ENCODE results near the gene TNFRSF8. TPM values are rescaled to one million over a fixed set of nuclear protein-coding genes. Genes with fewer than 3 reads are reported as not detected.
"Not testable (repeated sequence)": the region's sequence is repeated elsewhere in the genome, so short reads cannot be mapped to it uniquely, and the experiment has no call there.

TNFRSF8 gene
- total RNA-seq, 8 experiments from 2014 or later, result 0.31 to 16.0 (median 0.46) TPM

DNA sequence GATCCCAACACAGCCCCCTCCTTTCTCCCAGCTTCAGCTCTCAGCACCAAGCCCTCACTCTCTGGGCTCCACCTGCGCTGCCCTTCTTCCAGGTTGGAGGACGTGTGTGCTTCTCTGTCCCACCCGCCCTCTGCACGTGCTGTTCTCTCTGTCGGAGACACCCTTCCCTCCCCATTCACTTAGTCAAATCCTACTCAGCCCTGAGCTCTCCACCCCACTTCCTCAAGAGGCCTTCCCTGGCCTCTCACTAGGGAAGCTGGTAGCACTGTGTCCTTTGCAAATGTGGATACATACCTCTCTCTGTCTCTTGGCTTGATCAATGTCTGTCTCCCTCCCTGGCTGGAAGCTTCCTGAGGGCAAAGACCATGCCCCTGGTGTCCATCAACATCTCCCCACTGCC is 43.0 kb downstream of the TNFRSF8 start:
- Histone ChIP-seq H3K27ac (no peak overlapping the region), H3K4me3 (no peak overlapping the region), H3K4me1 (replicated peaks in 1 of 2) (peaks cover 0 to 7% of the 10 kb centered on the region in 2 donors)
- peak in 2 of 8 experiments; percentile 66 to 80 for ATAC-seq (replicated peaks in 6 of 8)
- 50 to 100% (median 82%) methylated on average over 1 to 2 of the region's 5 CpGs; no CpG with 5 or more reads in 4 of the 10 experiments for WGBS, 10 experiments
- in situ Hi-C loops (cut with MboI; ENCODE audit: low pct_unique_long_range_greater_than_20kb in 2 of 9, low sequenced_read_pairs in 9 of 9, unreplicated experiment in 9 of 9), result loop anchor here in 1 of 9 experiments (25.0 kb wide), 1 partner anchor 106 kb away; no protein-coding TSS in a partner anchor

DNA sequence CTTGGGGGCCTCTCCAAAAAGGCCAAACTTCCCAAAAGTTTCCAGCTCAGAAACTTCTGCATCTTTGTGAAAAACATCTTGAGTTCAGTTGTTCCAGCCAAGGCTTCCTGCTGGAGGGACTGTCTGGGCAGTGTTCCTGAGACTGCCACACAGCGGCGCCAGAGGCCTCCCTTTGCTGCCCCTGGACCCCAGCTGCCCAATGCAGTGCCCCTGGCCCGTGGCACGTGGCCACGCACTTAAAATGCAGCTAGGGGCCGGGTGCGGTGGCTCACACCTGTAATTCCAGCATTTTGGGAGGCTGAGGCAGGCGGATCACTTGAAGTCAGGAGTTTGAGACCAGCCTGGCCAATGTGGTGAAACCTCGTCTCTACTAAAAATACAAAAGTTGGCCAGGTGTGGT is 43.8 kb downstream of the TNFRSF8 start:
- not testable (repeated sequence) for H3K4me3 ChIP-seq; H3K4me1 ChIP-seq (replicated peaks in 1 of 2); H3K27ac ChIP-seq
- peak in 3 of 8 experiments; percentile 35 to 41 (median 41) for ATAC-seq (replicated peaks in 6 of 8)
- in situ Hi-C loops (cut with MboI; ENCODE audit: low pct_unique_long_range_greater_than_20kb in 2 of 9, low sequenced_read_pairs in 9 of 9, unreplicated experiment in 9 of 9), result loop anchor here in 1 of 9 experiments (25.0 kb wide), 1 partner anchor 105 kb away; no protein-coding TSS in a partner anchor
- 63 to 100% (median 78%) methylated on average over 1 to 4 of the region's 9 CpGs; no CpG with 5 or more reads in 5 of the 10 experiments for WGBS, 10 experiments

GRCh38 chr1:12107718-12108117 is 44.6 kb downstream of the TNFRSF8 start:
- WGBS, 10 experiments, result 60 to 87% (median 82%) methylated on average over 4 to 11 of the region's 13 CpGs; no CpG with 5 or more reads in 4 of the 10 experiments
- no peak overlapping the region for H3K27ac ChIP-seq
- ATAC-seq (replicated peaks in 6 of 8), result no peak
- no peak overlapping the region for H3K4me3 ChIP-seq
- H3K4me1 ChIP-seq (replicated peaks in 1 of 2), result peaks cover 0 to 7% of the 10 kb centered on the region in 2 donors
- in situ Hi-C loops (cut with MboI; ENCODE audit: low pct_unique_long_range_greater_than_20kb in 2 of 9, low sequenced_read_pairs in 9 of 9, unreplicated experiment in 9 of 9), result loop anchor here in 1 of 9 experiments (25.0 kb wide), 1 partner anchor 105 kb away; no protein-coding TSS in a partner anchor

DNA sequence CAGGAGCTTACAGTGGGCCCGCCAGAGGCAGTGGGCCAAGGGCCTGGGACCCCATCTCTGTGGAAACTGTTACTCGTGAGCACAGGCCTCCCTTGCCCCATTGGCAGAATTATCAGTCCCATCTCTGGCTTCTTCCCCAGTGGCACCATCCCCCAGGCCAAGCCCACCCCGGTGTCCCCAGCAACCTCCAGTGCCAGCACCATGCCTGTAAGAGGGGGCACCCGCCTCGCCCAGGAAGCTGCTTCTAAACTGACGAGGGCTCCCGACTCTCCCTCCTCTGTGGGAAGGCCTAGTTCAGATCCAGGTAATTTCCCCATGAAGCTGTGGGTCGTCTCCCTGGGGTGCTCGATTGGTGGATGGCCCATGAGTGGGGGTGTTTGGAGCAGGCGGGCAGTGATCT is 46.8 kb downstream of the TNFRSF8 start:
- no peaks in the 10 kb centered on the region for H3K4me1 ChIP-seq (replicated peaks in 1 of 2)
- WGBS, 10 experiments, result 74 to 100% (median 87%) methylated on average over 1 to 3 of the region's 10 CpGs; no CpG with 5 or more reads in 6 of the 10 experiments
- H3K4me3 ChIP-seq, result no peak overlapping the region
- no peak for ATAC-seq (replicated peaks in 6 of 8)
- H3K27ac ChIP-seq, result no peak overlapping the region
- in situ Hi-C loops (cut with MboI; ENCODE audit: low pct_unique_long_range_greater_than_20kb in 2 of 9, low sequenced_read_pairs in 9 of 9, unreplicated experiment in 9 of 9), result loop anchor here in 1 of 9 experiments (25.0 kb wide), 1 partner anchor 102 kb away; no protein-coding TSS in a partner anchor

DNA sequence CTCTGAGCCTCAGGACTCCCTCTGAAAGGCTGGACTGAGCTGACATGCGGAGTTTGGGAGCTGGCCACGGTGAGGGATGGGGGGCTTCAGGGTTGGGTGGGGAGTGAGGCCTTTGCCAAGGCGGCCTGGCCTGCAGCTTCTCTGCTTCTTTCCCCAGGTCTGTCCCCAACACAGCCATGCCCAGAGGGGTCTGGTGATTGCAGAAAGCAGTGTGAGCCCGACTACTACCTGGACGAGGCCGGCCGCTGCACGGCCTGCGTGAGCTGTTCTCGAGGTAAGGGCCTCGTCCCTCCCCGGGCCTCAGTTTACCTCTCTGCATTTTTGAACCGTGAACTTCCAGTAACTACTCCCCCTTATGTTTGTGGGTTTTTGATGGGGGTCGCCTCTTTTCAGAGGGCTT is 48.6 kb downstream of the TNFRSF8 start:
- no peak for ATAC-seq (replicated peaks in 6 of 8)
- Histone ChIP-seq H3K4me1 (replicated peaks in 1 of 2) (no peaks in the 10 kb centered on the region), H3K27ac (no peak overlapping the region), H3K4me3 (no peak overlapping the region)
- in situ Hi-C loops (cut with MboI; ENCODE audit: low pct_unique_long_range_greater_than_20kb in 2 of 9, low sequenced_read_pairs in 9 of 9, unreplicated experiment in 9 of 9), result loop anchor here in 1 of 9 experiments (25.0 kb wide), 1 partner anchor 101 kb away; no protein-coding TSS in a partner anchor
- 67 to 100% (median 86%) methylated on average over 1 to 10 of the region's 14 CpGs; no CpG with 5 or more reads in 5 of the 10 experiments for WGBS, 10 experiments

- peak in 1 of 8 experiments; percentile 20 for ATAC-seq (replicated peaks in 6 of 8)
- no peak overlapping the region for H3K27ac ChIP-seq
- no peak overlapping the region for H3K4me3 ChIP-seq
- 31 to 100% (median 67%) methylated on average over 1 to 4 of the region's 5 CpGs; no CpG with 5 or more reads in 3 of the 10 experiments for WGBS, 10 experiments
- in situ Hi-C loops (cut with MboI; ENCODE audit: low pct_unique_long_range_greater_than_20kb in 2 of 9, low sequenced_read_pairs in 9 of 9, unreplicated experiment in 9 of 9), result loop anchor here in 1 of 9 experiments (25.0 kb wide), 1 partner anchor 100 kb away; no protein-coding TSS in a partner anchor
- H3K4me1 ChIP-seq (replicated peaks in 1 of 2), result no peaks in the 10 kb centered on the region
Measured at GRCh38 chr1:12112711-12113161, 49.6 kb downstream of the TNFRSF8 start.

GRCh38 chr1:12113433-12114339 is 50.6 kb downstream of the TNFRSF8 start:
- in situ Hi-C loops (cut with MboI; ENCODE audit: low pct_unique_long_range_greater_than_20kb in 2 of 9, low sequenced_read_pairs in 9 of 9, unreplicated experiment in 9 of 9), result loop anchor here in 1 of 9 experiments (25.0 kb wide), 1 partner anchor 99 kb away; no protein-coding TSS in a partner anchor
- H3K4me3 ChIP-seq, result no peak overlapping the region
- H3K4me1 ChIP-seq (replicated peaks in 1 of 2), result no peaks in the 10 kb centered on the region
- peak in 3 of 8 experiments; percentile 30 to 70 (median 60) for ATAC-seq (replicated peaks in 6 of 8)
- 59 to 100% (median 85%) methylated on average over 3 to 7 of the region's 7 CpGs for WGBS, 10 experiments
- H3K27ac ChIP-seq, result no peak overlapping the region

DNA sequence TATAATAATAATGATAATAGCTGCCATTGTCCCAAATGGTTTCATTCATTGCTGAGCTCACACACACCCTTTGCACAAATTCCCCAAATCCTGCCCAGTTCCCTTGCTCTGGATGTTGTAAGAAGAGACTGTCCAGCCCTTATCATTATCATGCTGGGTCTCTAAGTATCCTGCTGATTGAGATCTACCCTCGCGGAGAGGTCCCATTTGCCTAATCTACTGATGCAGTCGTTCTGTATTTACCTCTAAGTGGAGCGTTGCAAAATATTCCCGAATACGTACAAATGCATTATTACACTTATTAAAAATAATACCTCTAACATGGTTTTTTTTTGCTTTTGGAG is 51.2 kb downstream of the TNFRSF8 start:
- ATAC-seq (replicated peaks in 6 of 8), result no peak
- Histone ChIP-seq H3K4me3 (no peak overlapping the region), H3K4me1 (replicated peaks in 1 of 2) (no peaks in the 10 kb centered on the region), H3K27ac (no peak overlapping the region)
- in situ Hi-C loops (cut with MboI; ENCODE audit: low pct_unique_long_range_greater_than_20kb in 2 of 9, low sequenced_read_pairs in 9 of 9, unreplicated experiment in 9 of 9), result loop anchor here in 1 of 9 experiments (25.0 kb wide), 1 partner anchor 98 kb away; no protein-coding TSS in a partner anchor
- 64 to 100% (median 87%) methylated on average over 3 to 6 of the region's 6 CpGs; no CpG with 5 or more reads in 2 of the 10 experiments for WGBS, 10 experiments

GRCh38 chr1:12114916-12115315 is 51.8 kb downstream of the TNFRSF8 start:
- WGBS, 10 experiments, result 31 to 100% (median 86%) methylated on average over 1 to 9 of the region's 9 CpGs; no CpG with 5 or more reads in 3 of the 10 experiments

DNA sequence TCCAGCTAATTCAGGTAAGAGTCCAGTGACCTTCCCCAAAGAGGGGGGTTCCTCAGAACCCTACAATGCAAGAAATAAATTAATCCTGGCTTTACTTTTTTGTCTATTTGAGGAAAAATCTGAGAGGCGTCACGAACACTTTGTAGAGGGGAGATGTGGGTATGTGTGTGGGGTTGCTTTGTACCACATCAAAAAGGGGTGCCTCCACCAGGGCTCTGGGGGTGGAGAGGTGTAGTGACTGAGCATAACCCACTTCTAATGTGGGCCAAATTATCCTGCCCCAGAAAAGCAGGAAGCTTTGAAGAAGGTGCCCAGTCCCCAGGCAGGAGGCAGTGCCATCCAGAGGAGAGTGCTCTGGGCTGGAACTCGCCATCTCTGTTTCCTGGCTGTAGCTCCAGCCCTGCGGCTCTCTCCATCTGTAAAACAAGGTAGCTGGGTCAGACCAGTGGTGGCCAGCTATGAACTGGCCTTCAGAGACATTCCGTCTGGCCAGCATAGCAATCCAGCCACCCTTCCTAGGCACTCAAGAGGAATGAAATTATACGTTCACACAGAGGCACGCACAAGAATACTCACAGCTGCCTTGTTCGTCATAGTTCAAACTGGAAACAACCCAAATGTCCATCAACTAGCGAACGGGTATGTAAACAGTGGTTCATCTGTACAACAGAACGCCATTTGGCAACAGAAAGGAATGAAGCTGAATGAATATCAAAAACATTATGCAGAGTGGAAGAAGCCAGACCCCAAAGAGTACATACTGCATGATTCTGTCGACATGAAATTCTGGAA is 58.3 kb downstream of the TNFRSF8 start:
- 31 to 90% (median 84%) methylated on average over 2 to 12 of the region's 12 CpGs for WGBS, 10 experiments
- H3K4me1 ChIP-seq (replicated peaks in 1 of 2), result peaks cover 0 to 3% of the 10 kb centered on the region in 2 donors
- ATAC-seq (replicated peaks in 6 of 8), result peak in 4 of 8 experiments; percentile 69 to 85 (median 79)
- H3K27ac ChIP-seq, result no peak overlapping the region
- no peak overlapping the region for H3K4me3 ChIP-seq
- in situ Hi-C loops (cut with MboI; ENCODE audit: low pct_unique_long_range_greater_than_20kb in 2 of 9, low sequenced_read_pairs in 9 of 9, unreplicated experiment in 9 of 9), result loop anchor here in 7 of 9 experiments (5.0 to 25.0 kb wide), 4 partner anchors 83 to 93 kb away; no protein-coding TSS in a partner anchor

More at GRCh38 chr1:12114916-12115315, 51.8 kb downstream of the TNFRSF8 start:
- H3K4me3 ChIP-seq, result no peak overlapping the region
- no peaks in the 10 kb centered on the region for H3K4me1 ChIP-seq (replicated peaks in 1 of 2)
- in situ Hi-C loops (cut with MboI; ENCODE audit: low pct_unique_long_range_greater_than_20kb in 2 of 9, low sequenced_read_pairs in 9 of 9, unreplicated experiment in 9 of 9), result loop anchor here in 1 of 9 experiments (25.0 kb wide), 1 partner anchor 97 kb away; no protein-coding TSS in a partner anchor
- no peak for ATAC-seq (replicated peaks in 6 of 8)
- no peak overlapping the region for H3K27ac ChIP-seq

DNA sequence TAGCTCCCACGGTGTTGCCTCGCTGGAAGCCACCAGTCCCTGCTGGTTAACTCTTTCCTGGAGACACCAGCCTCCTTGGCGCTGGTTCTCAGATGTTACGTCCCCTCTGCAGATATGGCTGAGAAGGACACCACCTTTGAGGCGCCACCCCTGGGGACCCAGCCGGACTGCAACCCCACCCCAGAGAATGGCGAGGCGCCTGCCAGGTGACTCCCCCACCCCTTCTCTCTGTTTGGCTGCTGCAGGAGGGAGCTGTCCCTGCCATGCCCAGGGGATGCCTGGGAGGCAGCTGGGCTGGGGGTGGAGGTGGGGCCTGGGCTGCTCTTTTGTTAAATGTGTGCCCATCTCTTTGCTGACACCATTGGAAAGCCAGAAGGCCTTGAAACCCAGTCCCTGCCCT is 60.1 kb downstream of the TNFRSF8 start:
- 0 to 68% (median 49%) methylated on average over 1 to 4 of the region's 8 CpGs; no CpG with 5 or more reads in 6 of the 10 experiments for WGBS, 10 experiments
- Histone ChIP-seq H3K4me3 (no peak overlapping the region), H3K27ac (no peak overlapping the region), H3K4me1 (replicated peaks in 1 of 2) (peaks cover 0 to 3% of the 10 kb centered on the region in 2 donors)
- in situ Hi-C loops (cut with MboI; ENCODE audit: low pct_unique_long_range_greater_than_20kb in 2 of 9, low sequenced_read_pairs in 9 of 9, unreplicated experiment in 9 of 9), result loop anchor here in 7 of 9 experiments (5.0 to 25.0 kb wide), 4 partner anchors 82 to 92 kb away; no protein-coding TSS in a partner anchor
- ATAC-seq (replicated peaks in 6 of 8), result no peak

Measured in motor neuron (in vitro differentiated cells).